ENCODE results near the gene DCC. TPM values are rescaled to one million over a fixed set of nuclear protein-coding genes. Genes with fewer than 3 reads are reported as not detected.

The DCC gene
- total RNA-seq, 3 donors from 2014 or later (not counting 1 experiment from before 2014, with no cell fraction given), result not detected

DNA sequence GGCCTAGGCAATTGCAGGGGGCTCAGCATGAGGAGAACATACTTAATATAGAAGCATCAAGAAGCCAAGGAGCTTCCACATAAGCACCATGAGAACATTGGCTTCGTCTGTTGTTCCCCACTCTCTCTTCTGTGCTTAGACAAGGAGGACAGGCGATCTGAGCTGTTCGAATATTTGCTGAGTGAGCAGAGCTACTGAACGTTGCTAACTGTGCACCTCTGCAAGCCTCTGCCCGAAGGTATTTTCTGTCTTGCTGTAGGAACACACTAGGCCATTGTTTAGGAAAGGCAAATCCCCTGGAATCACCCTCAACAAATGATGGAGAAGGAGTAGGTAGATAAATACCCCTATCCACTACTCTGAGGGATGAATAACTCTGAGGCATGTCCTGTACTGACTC, 813.8 kb downstream of the DCC start:
- H3K4me3 Mint-ChIP-seq, result no peak overlapping the region
- no peaks in the 10 kb centered on the region for H3K36me3 Mint-ChIP-seq
- intact Hi-C loops (cut with micrococcal nuclease), result no loop called here
- Histone ChIP-seq H3K27ac (ENCODE audit: low read length) (no peak overlapping the region), H3K4me1 (ENCODE audit: control insufficient read depth, insufficient read depth, low read length) (no peaks in the 10 kb centered on the region), H3K4me3 (ENCODE audit: low read length) (no peak overlapping the region), H3K27me3 (ENCODE audit: control insufficient read depth, insufficient read depth, low read length) (no peaks in the 10 kb centered on the region), H3K9me3 (ENCODE audit: control insufficient read depth, insufficient read depth, low read length) (no peaks in the 10 kb centered on the region), H3K36me3 (ENCODE audit: control insufficient read depth, insufficient read depth, low read length) (no peaks in the 10 kb centered on the region)
- DNase-seq (no peak), ATAC-seq (no peak)
- WGBS (ENCODE audit: insufficient coverage), result 73% methylated on average over 5 of the region's 5 CpGs
- no peak for TF ChIP-seq CTCF (IDR thresholded peaks at IDR 0.05)
- H3K27me3 Mint-ChIP-seq (ENCODE audit: low read depth in 2 of 2), result no peaks in the 10 kb centered on the region
- no peak overlapping the region for H3K27ac Mint-ChIP-seq
- peaks cover 3 to 4% of the 10 kb centered on the region in 2 donors for H3K9me3 Mint-ChIP-seq
- no peaks in the 10 kb centered on the region for H3K4me1 Mint-ChIP-seq

GRCh38 chr18:53165770-53166169, 825.8 kb downstream of the DCC start:
- Mint-ChIP-seq H3K27me3 (ENCODE audit: low read depth in 2 of 2) (no peaks in the 10 kb centered on the region), H3K4me1 (no peaks in the 10 kb centered on the region), H3K9me3 (peaks cover 8 to 16% of the 10 kb centered on the region in 2 donors), H3K4me3 (no peak overlapping the region), H3K27ac (no peak overlapping the region), H3K36me3 (no peaks in the 10 kb centered on the region)
- Histone ChIP-seq H3K27me3 (ENCODE audit: control insufficient read depth, insufficient read depth, low read length) (no peaks in the 10 kb centered on the region), H3K4me3 (ENCODE audit: low read length) (no peak overlapping the region), H3K36me3 (ENCODE audit: control insufficient read depth, insufficient read depth, low read length) (no peaks in the 10 kb centered on the region), H3K9me3 (ENCODE audit: control insufficient read depth, insufficient read depth, low read length) (no peaks in the 10 kb centered on the region), H3K27ac (ENCODE audit: low read length) (no peak overlapping the region), H3K4me1 (ENCODE audit: control insufficient read depth, insufficient read depth, low read length) (no peaks in the 10 kb centered on the region)
- TF ChIP-seq CTCF (IDR thresholded peaks at IDR 0.05), result no peak
- intact Hi-C loops (cut with micrococcal nuclease), result no loop called here
- DNase-seq (no peak), ATAC-seq (no peak)
- 60% methylated on average over 1 of the region's 1 CpG for WGBS (ENCODE audit: insufficient coverage)

DNA sequence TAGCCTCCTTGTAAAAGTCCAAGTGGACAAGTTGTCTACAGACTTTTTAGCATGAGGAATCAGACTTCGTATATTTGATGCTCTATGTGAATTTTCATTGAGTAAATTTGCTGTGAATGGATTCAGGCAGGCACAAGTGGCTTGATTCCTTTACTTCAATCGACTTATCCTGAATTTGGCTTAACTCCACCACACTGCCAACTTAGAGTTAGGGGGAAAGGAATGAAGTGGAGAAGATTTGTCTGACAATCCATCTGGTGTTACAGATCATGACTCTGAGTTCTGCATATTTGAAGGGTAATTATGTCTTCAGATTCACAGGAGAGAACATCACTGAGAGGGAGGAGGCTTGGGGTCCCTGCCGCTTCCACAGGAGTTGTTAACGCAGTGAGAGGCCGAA, 829.3 kb downstream of the DCC start:
- no peak overlapping the region for H3K27ac Mint-ChIP-seq
- no peak overlapping the region for H3K4me3 Mint-ChIP-seq
- H3K4me1 ChIP-seq (ENCODE audit: control insufficient read depth, insufficient read depth, low read length), result no peaks in the 10 kb centered on the region
- ATAC-seq, result no peak
- H3K36me3 ChIP-seq (ENCODE audit: control insufficient read depth, insufficient read depth, low read length), result no peaks in the 10 kb centered on the region
- no peak for DNase-seq
- no peaks in the 10 kb centered on the region for H3K27me3 Mint-ChIP-seq (ENCODE audit: low read depth in 2 of 2)
- H3K36me3 Mint-ChIP-seq, result no peaks in the 10 kb centered on the region
- no peaks in the 10 kb centered on the region for H3K27me3 ChIP-seq (ENCODE audit: control insufficient read depth, insufficient read depth, low read length)
- peaks cover 10 to 12% of the 10 kb centered on the region in 2 donors for H3K9me3 Mint-ChIP-seq
- no peak for TF ChIP-seq CTCF (IDR thresholded peaks at IDR 0.05)
- H3K4me3 ChIP-seq (ENCODE audit: low read length), result no peak overlapping the region
- intact Hi-C loops (cut with micrococcal nuclease), result no loop called here
- no peaks in the 10 kb centered on the region for H3K9me3 ChIP-seq (ENCODE audit: control insufficient read depth, insufficient read depth, low read length)
- no peaks in the 10 kb centered on the region for H3K4me1 Mint-ChIP-seq
- 81% methylated on average over 4 of the region's 5 CpGs for WGBS (ENCODE audit: insufficient coverage)
- no peak overlapping the region for H3K27ac ChIP-seq (ENCODE audit: low read length)

DNA sequence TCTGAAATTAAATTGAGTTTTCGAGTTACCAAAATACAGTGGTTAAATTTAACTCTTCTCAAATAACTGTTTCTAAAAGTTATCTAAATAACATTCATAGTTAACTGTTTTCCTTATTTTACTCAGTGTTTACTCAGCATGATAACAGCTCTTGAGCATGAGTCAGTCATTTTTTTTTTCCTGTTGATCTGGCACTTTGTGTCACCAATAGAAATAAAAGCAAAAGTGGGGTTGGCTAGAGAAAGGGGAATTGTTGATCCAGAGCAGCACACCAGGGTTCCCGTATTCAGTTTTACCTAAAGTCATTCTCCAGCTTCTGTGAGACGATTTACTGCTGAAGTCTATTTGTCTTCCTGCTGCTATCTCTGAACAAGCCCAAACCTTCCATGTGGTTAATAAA, 851.6 kb downstream of the DCC start:
- H3K4me3 Mint-ChIP-seq, result no peak overlapping the region
- no peak overlapping the region for H3K27ac ChIP-seq (ENCODE audit: low read length)
- H3K4me3 ChIP-seq (ENCODE audit: low read length), result no peak overlapping the region
- ATAC-seq (no peak), DNase-seq (no peak)
- no peaks in the 10 kb centered on the region for H3K9me3 ChIP-seq (ENCODE audit: control insufficient read depth, insufficient read depth, low read length)
- H3K27me3 Mint-ChIP-seq (ENCODE audit: low read depth in 2 of 2), result no peaks in the 10 kb centered on the region
- H3K36me3 ChIP-seq (ENCODE audit: control insufficient read depth, insufficient read depth, low read length), result no peaks in the 10 kb centered on the region
- no peaks in the 10 kb centered on the region for H3K36me3 Mint-ChIP-seq
- H3K4me1 Mint-ChIP-seq, result no peaks in the 10 kb centered on the region
- no peaks in the 10 kb centered on the region for H3K27me3 ChIP-seq (ENCODE audit: control insufficient read depth, insufficient read depth, low read length)
- 88% methylated on average over 2 of the region's 3 CpGs for WGBS (ENCODE audit: insufficient coverage)
- H3K9me3 Mint-ChIP-seq, result peaks cover 10 to 14% of the 10 kb centered on the region in 2 donors
- H3K27ac Mint-ChIP-seq, result no peak overlapping the region
- no peaks in the 10 kb centered on the region for H3K4me1 ChIP-seq (ENCODE audit: control insufficient read depth, insufficient read depth, low read length)
- intact Hi-C loops (cut with micrococcal nuclease), result no loop called here
- no peak for TF ChIP-seq CTCF (IDR thresholded peaks at IDR 0.05)
